HG03457 (cell line): ENCODE data around the gene SNRPE.

Experiments used
- ATAC-seq: cut with Tn5 transposase; IDR thresholded peaks from one replicate; pipeline ENCODE4 v1.9.1; 2021; ENCODE audit warnings: moderate number of reproducible peaks; ENCODE audit not compliant: unreplicated experiment

The SNRPE gene

DNA sequence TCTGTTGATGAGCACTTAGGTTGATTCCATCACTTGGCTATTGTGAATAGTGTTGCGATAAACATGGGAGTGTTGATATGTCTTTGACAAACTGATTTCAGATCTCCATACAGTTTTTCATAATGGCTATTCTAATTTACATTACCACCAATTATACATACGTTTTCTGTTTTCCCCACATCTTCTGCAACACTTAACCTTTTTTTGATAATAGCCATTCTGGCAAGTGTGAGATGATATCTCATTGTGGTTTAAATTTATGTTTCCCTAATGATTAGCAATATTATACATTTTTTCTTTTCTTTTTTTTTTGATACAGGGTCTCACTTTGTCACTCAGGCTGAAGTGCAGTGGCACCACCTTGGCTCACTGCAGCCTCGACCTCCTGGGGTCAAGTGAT is 17.0 kb downstream of the SNRPE start:
- ATAC-seq = no peak

DNA sequence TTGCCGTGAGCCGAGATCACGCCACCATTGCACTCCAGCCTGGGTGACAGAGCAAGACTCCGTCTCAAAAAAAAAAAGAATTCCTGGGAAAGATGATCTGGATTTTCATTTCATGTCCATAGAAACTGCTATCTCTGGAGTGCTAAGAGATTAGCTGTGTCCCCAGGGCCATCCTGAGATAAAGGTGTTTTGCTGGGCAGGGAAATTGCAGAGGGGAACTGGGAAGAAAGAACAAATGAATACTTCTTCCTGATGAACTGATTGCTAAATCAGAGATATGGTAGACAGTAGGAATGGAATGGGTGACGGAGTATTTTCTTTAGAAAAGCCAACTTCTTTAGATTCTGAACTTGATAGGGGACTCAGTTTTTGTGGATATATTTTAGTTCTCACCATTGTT is 19.2 kb downstream of the SNRPE start:
- ATAC-seq = no peak

DNA sequence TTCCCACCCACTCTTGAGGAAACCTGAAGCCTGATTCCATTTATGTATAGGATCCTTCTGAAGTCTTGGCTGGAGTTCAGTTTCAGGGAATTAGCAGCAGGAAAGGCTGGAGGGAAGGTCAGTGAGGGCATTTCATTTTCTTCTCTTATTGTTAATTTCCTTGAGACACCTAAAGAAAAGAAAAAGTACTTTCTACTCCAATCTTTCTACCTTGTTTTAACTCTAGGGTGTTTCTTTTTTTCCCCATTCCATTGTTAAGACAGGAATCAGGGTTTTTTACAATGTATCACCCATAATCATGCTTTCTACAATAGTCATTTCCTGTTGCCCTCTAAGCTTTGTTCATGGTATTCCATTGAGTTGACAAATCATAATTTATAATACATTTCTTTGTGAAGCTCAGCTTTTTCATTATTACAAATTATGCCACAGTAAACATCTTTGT is 27.4 kb downstream of the SNRPE start:
- no peak for ATAC-seq

DNA sequence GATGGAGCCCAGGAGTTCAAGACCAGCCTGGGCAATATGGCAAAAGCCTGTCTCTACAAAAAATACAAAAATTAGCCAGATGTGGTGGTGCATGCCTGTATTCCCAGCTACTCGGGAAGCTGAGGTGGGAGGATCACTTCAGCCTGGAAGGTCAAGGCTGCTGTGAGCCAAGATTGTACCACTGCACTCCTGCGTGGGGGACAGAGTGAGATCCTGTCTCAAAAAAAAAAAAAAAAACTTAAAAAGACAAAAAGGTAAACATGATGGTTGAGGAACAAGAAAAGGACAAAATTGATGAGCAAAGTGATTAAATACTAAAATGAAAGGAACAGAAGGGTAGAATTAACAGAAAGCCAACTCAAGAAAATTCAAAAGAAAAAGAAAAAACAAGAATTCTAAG is 30.6 kb downstream of the SNRPE start:
- ATAC-seq = no peak

DNA sequence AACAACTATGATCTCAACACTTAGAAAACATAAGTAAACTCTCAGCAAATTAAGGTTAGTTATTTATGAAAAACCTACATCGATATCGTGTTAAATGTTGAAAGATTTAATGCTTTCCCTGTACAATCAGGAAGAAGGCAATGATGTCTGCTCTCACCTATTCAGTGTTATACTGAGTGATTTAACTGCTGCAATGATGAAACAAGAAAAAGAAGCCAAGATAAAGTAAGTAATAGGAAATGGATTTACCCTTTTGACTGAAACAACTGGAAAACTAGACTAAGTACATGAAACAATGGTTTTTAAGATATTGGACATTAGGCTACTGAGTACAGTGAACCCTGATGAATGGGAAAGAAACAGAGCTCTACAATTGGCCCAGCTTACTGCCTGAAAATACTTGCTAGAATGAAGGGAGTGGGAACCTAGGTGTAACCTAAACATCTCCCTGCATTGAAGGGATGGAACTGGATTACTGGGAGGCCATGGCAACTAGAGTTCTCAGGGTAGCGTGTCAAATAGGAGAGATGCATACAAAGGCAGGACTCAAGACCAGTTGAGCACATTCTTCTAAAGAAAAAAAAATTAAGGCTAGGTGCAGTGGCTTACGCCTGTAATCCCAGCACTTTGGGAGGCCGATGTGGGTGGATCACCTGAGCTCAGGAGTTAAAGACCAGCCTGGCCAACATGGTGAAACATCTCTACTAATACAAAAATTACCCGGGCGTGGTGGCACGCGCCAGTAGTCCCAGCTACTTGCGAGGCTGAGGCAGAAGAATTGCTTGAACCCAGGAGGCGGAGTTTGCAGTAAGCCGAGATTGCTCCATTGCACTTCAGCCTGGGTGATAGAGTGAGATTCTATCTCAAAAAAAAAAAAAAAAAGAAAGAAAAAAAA is 37.3 kb downstream of the SNRPE start:
- no peak for ATAC-seq

DNA sequence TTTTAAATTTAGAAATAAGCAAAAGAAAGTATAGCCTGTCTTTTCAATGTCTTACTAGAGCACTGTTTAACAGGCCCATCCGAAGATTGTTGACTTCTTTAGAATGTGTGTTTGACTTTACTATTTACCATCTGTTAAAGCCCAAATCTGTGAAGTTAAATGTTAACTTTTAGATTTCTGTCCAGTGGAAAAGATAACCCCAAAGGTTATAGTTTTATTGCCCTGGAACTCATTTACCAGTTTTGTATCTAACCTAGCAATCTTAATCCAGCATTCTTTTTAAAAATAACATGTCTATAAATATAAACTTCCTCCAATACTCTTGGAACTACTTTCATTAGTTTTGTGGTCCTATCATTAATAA is 37.9 kb downstream of the SNRPE start:
- no peak for ATAC-seq

DNA sequence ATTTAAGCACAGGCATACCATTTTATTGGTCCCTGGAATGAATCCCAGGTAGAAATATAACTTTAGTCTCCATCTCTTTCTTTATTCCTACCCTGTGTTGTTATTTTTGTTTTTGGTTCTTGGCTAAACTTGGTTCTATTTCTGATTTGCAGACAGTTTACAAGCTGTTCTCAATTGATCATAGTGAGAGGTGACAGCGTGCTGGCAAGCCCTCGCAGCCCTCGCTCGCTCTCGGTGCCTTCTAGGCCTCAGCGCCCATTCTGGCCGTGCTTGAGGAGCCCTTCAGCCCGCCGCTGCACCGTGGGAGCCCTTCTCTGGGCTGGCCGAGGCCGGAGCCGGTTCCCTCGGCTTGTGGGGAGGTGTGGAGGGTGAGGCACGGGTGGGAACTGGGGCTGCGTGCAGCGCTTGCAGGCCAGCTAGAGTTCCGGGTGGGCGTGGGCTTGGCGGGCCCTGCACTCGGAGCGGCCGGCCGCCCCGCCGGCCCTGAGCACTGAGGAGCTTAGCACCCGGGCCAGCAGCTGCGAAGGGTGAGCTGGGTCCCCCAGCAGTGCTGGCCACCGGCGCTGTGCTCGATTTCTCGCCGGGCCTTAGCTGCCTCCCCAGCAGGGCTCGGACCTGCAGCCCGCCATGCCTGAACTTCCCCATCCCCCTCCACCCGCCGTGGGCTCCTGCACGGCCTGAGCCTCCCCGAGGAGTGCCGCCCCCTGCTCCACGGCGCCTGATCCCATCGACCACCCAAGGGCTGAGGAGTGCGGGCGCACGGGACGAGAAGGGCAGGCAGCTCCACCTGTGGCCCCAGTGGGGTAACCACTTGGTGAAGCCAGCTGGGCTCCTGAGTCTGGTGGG is 38.7 kb downstream of the SNRPE start:
- ATAC-seq = no peak

DNA sequence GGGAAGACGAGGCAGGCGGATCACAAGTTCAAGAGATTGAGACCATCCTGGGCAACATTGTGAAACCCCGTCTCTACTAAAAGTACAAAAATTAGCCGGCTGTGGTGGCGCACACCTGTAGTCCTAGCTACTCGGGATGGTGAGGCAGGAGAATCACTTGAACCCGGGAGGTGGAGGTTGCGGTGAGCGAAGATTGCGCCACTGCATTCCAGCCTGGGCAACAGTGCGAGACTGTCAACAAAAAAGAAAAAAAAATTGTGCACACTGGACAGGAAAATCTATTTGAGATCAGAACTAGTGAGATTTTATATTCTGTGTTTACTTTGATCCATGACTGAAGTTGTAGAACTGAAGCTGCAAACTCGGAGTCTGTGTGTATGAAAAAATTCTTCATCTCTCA is 40.2 kb downstream of the SNRPE start:
- no peak for ATAC-seq

DNA sequence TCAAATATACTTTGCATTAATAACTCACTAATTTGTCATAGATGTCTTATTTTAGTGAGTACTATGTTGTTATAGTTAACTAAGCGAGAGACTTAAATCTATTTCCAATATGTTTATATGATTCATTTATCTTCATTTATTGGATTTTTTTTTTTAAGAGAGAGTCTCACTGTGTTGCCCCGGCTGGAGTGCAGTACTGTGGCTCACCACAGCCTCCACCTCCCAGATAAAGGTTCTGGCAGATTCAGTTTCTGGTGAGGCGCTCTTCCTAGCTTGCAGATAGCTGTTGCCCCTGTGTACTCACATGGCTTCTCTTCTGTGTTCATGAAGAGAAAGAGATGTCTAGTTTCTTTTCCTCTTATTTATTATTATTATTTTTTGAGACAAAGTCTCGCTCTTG is 43.9 kb downstream of the SNRPE start:
- no peak for ATAC-seq

DNA sequence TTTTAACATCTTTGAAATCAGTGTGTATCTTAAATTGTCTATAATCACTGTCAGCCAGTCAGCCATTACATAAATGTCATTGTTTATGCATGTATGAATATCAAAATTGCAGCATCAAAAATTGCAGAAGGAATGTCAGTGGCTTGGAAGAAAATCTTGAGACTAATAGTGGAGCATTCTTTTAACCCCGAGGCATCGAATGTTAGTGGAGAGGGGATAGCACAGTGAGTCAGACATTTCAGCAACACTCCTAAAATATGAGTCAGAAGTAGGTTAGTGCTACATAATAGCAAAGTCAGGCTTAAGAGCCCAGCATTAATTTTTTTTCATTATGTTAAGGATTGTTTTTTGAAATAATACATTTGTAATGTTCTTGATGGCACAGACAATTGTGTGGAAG is 45.5 kb downstream of the SNRPE start:
- ATAC-seq = no peak

DNA sequence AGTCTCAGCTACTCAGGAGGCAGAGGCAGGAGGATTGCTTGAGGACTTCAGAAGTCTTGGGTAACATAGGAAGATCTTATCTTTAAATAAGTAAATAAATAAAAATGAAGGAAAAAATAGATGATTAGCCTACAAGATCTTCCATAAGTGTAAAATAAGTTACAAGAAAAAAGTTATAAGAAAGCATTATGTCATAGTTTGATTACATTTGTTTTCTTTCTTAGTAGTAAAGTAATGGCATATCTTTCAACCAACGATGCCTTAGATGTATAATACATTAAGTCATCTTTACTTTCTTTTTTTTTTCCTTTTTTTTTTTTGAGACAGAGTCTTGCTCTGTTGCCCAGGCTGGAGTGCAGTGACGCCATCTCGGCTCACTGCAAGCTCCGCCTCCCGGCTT is 46.5 kb downstream of the SNRPE start:
- ATAC-seq = no peak

DNA sequence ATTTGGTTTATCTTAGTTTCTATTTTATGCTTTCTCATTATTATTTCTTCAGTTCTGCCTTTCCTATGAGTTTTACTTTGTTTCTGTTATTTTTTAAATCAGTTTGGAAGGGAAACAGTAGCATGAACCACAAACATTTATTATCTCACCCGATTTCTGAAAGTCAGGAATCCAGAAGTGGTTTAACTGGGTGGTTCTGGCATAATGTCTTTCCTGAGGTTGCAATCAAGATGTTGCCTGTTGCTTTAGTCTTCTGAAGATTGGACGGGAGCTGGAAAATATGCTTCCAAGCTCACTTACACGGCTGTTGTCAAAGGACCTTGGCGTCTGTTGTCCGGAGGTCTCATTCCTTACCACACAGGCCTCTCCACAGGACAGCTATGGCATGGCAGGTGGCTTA is 50.4 kb downstream of the SNRPE start:
- ATAC-seq = no peak

DNA sequence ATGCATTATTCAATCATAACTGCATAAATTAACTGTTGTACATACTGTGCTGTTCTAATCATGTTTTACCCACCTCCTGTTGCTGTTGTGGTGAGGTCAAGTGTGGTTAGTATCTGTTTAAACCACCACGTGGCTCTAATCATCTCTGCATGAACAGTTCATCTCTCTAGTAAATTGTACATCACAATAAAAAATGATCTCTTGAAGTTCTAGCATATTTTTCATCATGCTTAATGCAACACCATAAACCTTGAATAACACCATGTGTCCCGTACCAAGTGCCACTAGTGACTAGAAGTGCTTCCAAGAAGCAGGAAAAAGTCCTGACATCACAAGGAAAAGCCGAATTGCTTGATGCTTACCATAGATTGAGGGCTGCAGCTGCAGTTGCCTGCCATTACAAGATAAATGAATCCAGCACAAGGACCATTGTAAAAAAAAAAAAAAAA is 51.7 kb downstream of the SNRPE start:
- ATAC-seq = no peak

DNA sequence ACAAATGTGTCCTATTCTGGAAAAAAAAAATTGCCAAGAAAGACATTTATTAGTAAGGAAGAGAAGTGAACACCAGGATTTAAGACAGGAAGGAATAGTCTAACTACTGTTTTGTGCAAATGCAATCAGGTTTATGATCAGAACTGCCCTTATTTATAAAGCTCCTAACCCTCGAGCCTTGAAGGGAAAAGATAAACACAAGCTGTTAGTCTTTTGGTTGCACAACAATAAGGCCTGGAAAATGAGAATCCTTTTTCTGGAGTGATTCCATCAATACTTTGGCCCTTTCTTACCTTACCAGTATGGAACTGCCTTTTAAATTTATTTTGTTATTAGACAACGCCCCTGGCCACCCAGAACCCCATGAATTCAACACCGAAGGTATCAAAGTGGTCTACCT is 52.9 kb downstream of the SNRPE start:
- no peak for ATAC-seq

DNA sequence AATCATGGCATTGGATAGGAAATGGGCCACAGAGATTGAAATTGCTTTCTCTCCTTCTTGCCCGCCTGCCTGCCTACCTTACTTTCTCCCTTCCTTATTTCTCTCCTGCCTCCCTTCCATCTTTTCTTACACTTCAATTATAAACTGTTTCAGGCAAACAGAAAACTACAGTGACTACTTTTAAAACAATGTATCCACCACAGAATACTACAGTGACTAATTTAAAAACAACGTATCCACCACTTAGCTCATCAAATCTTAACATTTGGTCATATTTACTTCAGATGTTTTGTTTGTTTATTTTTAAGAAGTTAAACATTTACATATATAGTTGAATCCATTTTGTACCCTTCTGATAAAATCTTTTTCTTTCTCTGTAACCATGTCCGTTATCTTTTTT is 54.4 kb downstream of the SNRPE start:
- ATAC-seq = no peak

DNA sequence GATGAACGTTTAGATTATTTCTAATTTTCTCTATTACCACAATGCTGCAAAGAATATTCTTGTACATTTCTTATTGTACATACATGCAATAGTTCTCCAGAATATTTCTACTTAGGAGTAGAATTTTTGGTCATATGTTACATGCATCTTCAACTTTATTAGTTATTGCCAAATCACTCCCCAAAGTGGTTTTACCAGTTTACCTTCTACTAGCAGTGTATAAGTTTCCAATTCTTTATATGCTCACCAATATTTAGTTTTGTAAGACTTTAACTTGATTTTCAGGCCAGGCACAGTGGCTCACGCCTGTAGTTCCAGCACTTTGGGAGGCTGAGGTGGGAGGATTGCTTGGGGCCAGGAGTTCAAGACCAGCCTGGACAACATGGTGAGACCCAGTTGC is 55.4 kb downstream of the SNRPE start:
- no peak for ATAC-seq
